Activated T-helper 17 cell treated with anti-CD3 and anti-CD28 coated beads, Interleukin-2, amount 50 U/mL, for 72 hours (primary cell): ENCODE measurements around the gene MAP2. TPM values are rescaled to one million over a fixed set of nuclear protein-coding genes. Genes with fewer than 3 reads are reported as not detected.

Source experiments
- ATAC-seq: fragments of 150-1000 bp; cut with Tn5 transposase; replicated peaks from 2 replicates; pipeline ENCODE4 v1.10.0; 2021; ENCODE audit warnings: mild to moderate bottlenecking, moderate library complexity
- H3K27ac Mint-ChIP-seq: one replicate; pipeline ENCODE4 v1.8.0; 2022; ENCODE audit warnings: mixed read lengths
- H3K27me3 Mint-ChIP-seq: one replicate; pipeline ENCODE4 v1.8.0; 2022; ENCODE audit warnings: mixed read lengths
- H3K36me3 Mint-ChIP-seq: one replicate; pipeline ENCODE4 v1.8.0; 2022; ENCODE audit warnings: low read depth, mild to moderate bottlenecking, mixed read lengths
- H3K4me1 Mint-ChIP-seq: one replicate; pipeline ENCODE4 v1.8.0; 2022; ENCODE audit warnings: mixed read lengths
- H3K4me3 Mint-ChIP-seq: one replicate; pipeline ENCODE4 v1.8.0; 2022; ENCODE audit warnings: mild to moderate bottlenecking, mixed read lengths
- H3K9me3 Mint-ChIP-seq: one replicate; pipeline ENCODE4 v1.8.0; 2022; ENCODE audit warnings: mixed read lengths
- total RNA-seq, 2 donors: library from RNA; stranded (reverse); gene quantifications; one replicate each; pipeline ENCODE4 v1.2.3, GENCODE V29; 2022

Gene MAP2
- total RNA-seq, 2 donors from 2014 or later: 0.24 to 0.26 TPM

DNA sequence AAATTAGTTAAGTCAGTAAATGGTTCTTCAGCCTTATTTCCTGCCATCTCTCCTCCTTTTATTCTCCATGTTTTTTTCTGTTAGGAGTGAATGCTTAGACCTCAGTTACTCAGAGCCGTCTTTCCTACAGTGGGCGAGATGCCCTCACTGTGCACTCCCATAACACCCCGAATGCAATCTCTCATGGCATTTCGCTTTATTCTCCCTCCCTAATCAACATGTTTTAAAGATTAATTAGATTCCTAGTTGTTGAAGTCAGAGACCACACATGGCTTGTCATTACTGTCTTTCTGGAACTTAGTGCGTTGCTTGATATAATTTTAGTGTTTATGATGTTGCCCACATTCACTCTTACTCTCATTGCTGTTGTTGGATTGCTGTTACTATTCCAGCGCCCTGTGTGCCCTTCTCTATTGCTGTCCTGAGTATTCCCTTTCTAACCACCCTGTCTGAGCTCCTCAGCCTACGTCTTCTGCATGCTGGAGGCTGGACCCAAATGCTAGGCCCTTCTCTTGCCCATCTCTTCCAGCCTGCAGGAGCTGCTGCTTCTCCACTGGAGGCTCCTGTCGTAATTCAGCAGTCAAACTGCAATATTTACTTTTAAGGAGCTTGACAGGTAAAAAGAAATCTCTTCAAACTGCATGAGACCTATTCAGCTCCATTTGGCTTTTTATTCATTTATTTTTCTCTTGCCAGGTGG lies 99.3 kb downstream of the MAP2 start:
- no peak for ATAC-seq
- Mint-ChIP-seq H3K36me3 (no peaks in the 10 kb centered on the region), H3K4me1 (no peaks in the 10 kb centered on the region), H3K27me3 (no peaks in the 10 kb centered on the region), H3K4me3 (no peak overlapping the region), H3K27ac (no peak overlapping the region), H3K9me3 (no peaks in the 10 kb centered on the region)

DNA sequence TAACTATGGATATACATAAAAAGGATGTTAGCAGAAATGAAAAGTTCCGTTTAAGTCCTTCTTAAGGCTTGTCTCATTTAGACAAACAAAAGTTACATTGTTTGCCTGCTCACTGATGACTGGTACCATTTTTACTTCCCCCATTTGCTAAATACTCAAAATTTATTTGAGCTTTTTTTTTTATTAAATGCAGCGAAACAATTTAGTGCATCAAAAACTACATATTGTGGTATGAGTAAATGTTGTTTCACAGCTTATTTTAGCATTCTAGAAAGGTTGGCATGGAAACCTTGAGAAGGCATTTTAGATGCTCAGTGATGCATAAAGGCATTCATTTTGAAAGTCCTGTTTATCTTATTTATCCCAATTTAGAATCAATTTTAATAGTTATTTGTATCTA lies 100.0 kb downstream of the MAP2 start:
- H3K36me3 Mint-ChIP-seq: no peaks in the 10 kb centered on the region
- H3K4me3 Mint-ChIP-seq: no peak overlapping the region
- no peaks in the 10 kb centered on the region for H3K9me3 Mint-ChIP-seq
- H3K27me3 Mint-ChIP-seq: no peaks in the 10 kb centered on the region
- H3K4me1 Mint-ChIP-seq: no peaks in the 10 kb centered on the region
- H3K27ac Mint-ChIP-seq: no peak overlapping the region
- ATAC-seq: no peak

DNA sequence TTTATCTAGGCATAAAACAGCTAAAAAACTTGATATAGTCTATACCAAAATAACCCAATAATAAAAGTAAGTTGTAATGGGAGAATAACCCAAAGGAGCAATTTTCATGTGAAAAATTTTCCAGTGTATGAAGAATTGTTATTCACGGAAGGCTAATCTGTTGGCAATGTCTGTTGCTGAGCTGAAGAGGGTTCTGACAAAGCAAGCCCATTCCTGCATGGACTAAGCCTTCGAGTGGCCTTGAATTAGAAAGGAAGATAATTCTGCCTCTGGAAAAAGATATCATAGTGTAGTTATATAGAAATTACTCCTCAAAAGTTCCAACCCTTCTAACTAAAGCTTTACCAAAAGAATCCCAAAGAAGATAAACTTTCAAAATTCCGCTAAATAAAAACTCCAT lies 101.5 kb downstream of the MAP2 start:
- Mint-ChIP-seq H3K4me1 (no peaks in the 10 kb centered on the region), H3K9me3 (no peaks in the 10 kb centered on the region), H3K36me3 (no peaks in the 10 kb centered on the region), H3K4me3 (no peak overlapping the region), H3K27ac (no peak overlapping the region), H3K27me3 (no peaks in the 10 kb centered on the region)
- no peak for ATAC-seq

DNA sequence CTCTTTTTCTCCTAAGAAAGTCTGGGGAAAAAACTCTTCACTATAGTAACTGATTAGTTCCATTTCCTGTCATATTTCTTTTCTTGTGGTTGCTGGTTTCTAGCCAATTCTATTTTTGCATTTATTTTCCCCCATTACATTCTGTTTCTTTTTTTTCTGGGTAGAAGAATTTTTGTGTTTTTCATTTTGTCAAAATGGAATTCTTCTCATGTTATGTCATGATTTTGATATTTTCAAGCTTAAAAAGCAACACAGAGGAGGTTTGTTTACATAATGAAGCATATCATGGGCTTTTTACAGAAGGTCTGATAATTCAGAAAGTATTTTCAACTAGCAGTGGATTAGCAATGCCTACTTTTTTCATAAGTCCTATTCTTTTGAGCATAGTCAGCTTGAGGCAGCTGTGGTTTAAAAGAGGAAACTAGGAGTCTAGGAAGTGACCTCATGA lies 102.0 kb downstream of the MAP2 start:
- no peaks in the 10 kb centered on the region for H3K27me3 Mint-ChIP-seq
- H3K27ac Mint-ChIP-seq: no peak overlapping the region
- H3K4me3 Mint-ChIP-seq: no peak overlapping the region
- no peaks in the 10 kb centered on the region for H3K36me3 Mint-ChIP-seq
- no peaks in the 10 kb centered on the region for H3K4me1 Mint-ChIP-seq
- H3K9me3 Mint-ChIP-seq: no peaks in the 10 kb centered on the region
- ATAC-seq: no peak

DNA sequence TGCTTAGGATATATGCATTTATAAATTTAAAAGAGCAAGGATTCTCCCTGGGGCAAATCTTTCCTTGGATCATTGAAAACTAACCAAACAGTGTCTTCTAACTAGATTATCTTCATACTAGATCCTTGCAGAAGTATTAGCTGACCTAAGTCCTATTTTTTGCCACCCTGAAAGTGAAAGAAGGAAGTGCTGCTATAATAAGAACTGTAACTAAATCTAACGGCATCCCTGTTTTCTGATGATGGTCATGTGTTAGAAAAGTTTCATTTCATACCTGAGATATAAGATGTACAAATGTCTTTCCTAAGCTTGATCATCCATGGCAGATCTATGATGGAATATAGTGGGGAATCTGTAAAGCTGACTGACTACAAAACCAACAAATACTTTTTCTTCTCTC lies 102.7 kb downstream of the MAP2 start:
- H3K9me3 Mint-ChIP-seq: no peaks in the 10 kb centered on the region
- no peaks in the 10 kb centered on the region for H3K36me3 Mint-ChIP-seq
- no peak overlapping the region for H3K27ac Mint-ChIP-seq
- no peaks in the 10 kb centered on the region for H3K27me3 Mint-ChIP-seq
- no peak overlapping the region for H3K4me3 Mint-ChIP-seq
- no peak for ATAC-seq
- no peaks in the 10 kb centered on the region for H3K4me1 Mint-ChIP-seq

DNA sequence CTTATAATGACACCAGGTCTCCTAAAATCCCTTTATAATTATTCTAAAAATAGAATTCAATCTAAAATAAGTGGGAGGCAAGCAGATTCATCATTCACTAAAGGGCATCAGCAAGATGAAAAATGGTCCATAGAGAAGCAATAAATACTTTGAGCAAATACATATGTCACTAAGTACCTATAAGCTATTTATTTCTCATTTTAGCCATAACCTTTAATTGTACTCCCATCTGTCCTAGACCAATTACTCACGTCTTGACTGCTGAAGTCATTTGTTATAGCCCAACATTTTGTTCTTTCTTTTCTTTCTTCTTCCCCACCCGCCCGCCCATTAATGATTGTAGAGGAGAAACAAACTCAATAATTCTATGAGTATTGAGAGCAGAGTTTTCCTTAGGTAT lies 105.7 kb downstream of the MAP2 start:
- no peak for ATAC-seq
- Mint-ChIP-seq H3K27me3 (no peaks in the 10 kb centered on the region), H3K4me1 (no peaks in the 10 kb centered on the region), H3K4me3 (no peak overlapping the region), H3K36me3 (no peaks in the 10 kb centered on the region), H3K9me3 (no peaks in the 10 kb centered on the region), H3K27ac (no peak overlapping the region)

DNA sequence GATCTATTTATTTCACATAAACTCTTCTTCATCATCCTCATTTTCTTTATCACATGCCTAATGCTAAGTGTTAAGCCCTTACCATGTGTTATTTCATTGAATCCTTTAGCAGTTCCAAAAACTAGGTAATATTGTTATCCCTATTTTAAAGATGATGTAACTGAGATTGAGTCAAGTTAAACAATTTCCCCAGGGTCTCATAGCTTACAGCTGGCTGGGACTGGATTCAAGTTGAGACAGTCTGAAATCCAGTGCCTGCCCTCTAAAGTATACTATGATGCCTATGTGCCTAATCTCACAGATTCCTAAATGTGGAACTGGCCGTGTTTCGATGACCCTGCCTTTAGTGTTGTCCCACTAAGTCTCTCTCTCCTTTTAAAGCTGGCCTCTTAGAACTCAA lies 108.5 kb downstream of the MAP2 start:
- H3K9me3 Mint-ChIP-seq: no peaks in the 10 kb centered on the region
- H3K36me3 Mint-ChIP-seq: no peaks in the 10 kb centered on the region
- no peaks in the 10 kb centered on the region for H3K27me3 Mint-ChIP-seq
- H3K4me1 Mint-ChIP-seq: no peaks in the 10 kb centered on the region
- no peak overlapping the region for H3K4me3 Mint-ChIP-seq
- no peak overlapping the region for H3K27ac Mint-ChIP-seq
- no peak for ATAC-seq

DNA sequence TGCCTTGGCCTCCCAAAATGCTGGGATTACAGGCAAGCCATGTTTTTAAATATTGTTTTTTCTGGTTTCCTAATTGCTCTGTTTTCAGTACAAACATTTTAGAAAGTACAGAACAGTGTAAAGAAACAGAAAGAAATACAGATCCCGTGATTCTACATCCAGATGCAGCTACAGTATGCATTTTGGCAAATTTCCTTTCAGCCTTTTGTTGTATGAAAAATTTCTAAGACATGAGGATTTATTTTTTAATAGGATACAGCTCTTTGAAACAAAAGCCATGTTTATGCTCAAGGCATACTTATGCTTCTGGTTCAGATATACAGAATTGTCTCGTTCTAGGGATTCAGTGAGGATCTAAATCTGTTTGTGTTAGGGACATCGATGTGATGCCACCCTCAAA lies 109.5 kb downstream of the MAP2 start:
- Mint-ChIP-seq H3K4me3 (no peak overlapping the region), H3K27me3 (no peaks in the 10 kb centered on the region), H3K36me3 (no peaks in the 10 kb centered on the region), H3K9me3 (no peaks in the 10 kb centered on the region), H3K4me1 (no peaks in the 10 kb centered on the region), H3K27ac (no peak overlapping the region)
- ATAC-seq: no peak

DNA sequence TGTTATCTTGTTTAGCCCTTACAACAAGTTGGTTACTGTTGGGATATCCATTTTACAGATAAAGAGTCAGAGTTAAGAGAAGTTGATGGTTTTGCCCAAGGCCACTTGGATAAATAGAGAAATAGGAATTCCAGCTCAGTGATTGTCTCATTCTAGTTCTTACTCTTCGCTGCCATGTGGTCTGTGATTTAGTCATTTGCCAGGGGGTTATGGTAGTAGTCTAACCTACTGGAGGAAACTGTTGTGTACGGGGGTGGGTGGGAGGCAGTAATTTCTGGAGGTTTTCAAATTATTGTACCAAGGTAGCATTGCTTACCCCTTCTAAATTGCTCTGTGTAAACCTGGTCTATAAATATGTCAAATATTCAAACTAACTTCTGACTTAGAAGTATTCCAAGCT lies 110.4 kb downstream of the MAP2 start:
- no peaks in the 10 kb centered on the region for H3K4me1 Mint-ChIP-seq

DNA sequence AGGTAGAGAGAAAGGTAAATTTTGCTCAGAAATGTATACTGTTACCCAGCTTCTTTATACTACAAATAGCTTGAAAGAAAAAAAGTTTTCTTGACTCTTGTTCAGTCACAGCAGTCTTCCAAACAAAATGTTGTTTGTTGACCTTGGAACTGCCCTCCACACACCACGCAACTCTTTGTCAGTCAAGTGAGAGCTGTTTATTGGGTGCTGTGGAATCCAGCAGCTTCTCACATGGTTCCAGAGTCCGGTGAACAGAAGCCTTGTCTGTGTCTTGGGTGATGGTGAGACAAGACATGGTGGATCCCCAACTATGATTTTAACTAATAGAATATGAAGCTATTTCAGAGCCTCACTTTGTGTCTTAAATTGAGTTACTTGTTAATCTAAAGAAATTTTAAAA lies 112.5 kb downstream of the MAP2 start:
- H3K9me3 Mint-ChIP-seq: no peaks in the 10 kb centered on the region

More for the DNA sequence above, 110.4 kb downstream of the MAP2 start:
- Mint-ChIP-seq H3K27me3 (no peaks in the 10 kb centered on the region), H3K4me3 (no peak overlapping the region), H3K36me3 (no peaks in the 10 kb centered on the region), H3K27ac (no peak overlapping the region), H3K9me3 (no peaks in the 10 kb centered on the region)
- no peak for ATAC-seq

DNA sequence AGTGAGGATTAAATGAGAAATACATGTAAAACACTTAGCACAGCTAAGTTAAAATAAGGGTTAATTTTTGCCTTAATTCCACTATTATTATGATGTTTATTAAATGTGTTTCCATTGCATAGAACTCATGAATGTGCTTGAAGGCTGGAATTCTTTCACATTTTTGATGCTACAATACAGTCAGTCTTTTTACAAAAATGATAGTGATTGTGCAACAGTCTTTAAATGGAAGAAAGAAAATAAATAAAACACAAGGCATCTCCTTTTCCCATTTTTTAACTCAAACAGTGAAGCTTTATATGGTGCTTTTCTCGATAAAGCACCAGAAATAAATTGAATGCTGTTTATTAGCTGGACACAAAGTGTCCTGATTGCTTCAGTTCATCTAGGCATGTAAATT lies 123.9 kb downstream of the MAP2 start:
- H3K36me3 Mint-ChIP-seq: no peaks in the 10 kb centered on the region
- no peak overlapping the region for H3K27ac Mint-ChIP-seq
- no peak overlapping the region for H3K4me3 Mint-ChIP-seq
- ATAC-seq: no peak
- H3K9me3 Mint-ChIP-seq: no peaks in the 10 kb centered on the region
- no peaks in the 10 kb centered on the region for H3K4me1 Mint-ChIP-seq
- no peaks in the 10 kb centered on the region for H3K27me3 Mint-ChIP-seq

More for the DNA sequence above, 112.5 kb downstream of the MAP2 start:
- no peak for ATAC-seq
- Mint-ChIP-seq H3K27me3 (no peaks in the 10 kb centered on the region), H3K27ac (no peak overlapping the region), H3K36me3 (no peaks in the 10 kb centered on the region), H3K4me3 (no peak overlapping the region), H3K4me1 (no peaks in the 10 kb centered on the region)

DNA sequence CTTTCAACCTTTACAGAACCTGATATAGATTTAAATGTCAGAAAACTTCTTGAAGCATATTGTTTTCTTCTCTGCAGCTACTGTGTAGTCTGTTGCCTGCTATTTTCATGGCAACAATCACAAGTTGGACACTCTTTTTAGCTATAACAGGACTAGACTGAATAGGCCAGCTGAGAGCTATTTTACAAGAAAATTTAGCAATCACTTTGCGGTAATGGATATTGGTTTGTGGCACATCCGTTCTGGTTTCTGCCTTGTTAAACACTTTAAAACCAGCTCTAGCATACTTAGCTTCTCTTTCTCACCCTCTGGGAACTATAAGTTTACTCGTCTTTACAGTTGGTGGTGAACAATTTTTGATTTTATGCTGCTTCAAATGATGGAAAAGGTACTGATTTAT lies 125.7 kb downstream of the MAP2 start:
- no peak for ATAC-seq
- Mint-ChIP-seq H3K4me3 (no peak overlapping the region), H3K36me3 (no peaks in the 10 kb centered on the region), H3K27ac (no peak overlapping the region), H3K4me1 (no peaks in the 10 kb centered on the region), H3K27me3 (no peaks in the 10 kb centered on the region), H3K9me3 (no peaks in the 10 kb centered on the region)

DNA sequence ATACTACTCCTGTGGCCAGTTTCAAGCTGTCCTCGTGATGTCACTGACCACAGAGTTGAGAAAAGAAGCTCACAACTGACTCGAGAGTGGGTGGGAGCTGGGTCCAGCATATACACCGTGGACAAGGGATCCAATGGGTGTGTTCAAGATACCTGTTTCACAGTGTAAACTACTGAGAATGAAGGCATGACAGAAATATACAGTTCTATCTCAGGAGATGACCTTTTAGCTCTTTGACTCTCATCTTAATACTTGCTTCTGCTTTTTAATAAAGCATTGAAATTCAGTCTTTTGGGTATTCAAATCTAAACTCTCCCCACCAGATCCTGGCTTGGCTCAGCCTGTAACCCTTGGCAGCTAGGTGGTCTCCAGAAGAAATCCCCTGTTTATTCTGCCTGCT lies 130.1 kb downstream of the MAP2 start:
- no peaks in the 10 kb centered on the region for H3K36me3 Mint-ChIP-seq
- H3K27ac Mint-ChIP-seq: no peak overlapping the region
- no peak for ATAC-seq
- H3K9me3 Mint-ChIP-seq: no peaks in the 10 kb centered on the region
- H3K4me3 Mint-ChIP-seq: no peak overlapping the region
- H3K4me1 Mint-ChIP-seq: no peaks in the 10 kb centered on the region
- H3K27me3 Mint-ChIP-seq: no peaks in the 10 kb centered on the region

DNA sequence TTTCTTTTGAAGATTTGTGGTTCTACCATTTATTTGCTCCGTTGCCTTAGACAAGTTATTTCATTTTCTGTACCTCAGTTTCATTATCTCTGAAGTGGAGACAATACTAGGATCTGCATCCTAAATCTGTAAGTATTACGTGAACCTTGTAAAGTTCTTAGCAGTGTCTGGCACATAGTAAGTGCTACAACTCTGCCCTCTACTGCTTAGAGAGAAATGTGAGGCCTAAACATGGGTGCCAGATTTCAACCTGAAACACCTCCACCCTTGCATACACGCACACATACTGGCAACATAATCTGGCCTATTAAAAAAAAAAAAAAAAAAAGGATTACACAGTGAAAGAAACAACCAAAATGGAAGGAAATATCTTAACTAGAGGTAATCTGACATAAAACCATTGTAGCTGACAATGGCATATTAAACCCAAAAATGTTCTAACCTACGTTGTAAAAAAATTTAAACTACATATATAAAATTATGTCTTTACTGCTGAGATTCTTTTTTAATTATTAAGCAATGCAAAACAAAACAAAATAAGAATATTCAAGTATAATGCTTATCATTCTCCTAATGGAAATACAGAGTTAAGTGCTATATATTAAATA lies 132.6 kb downstream of the MAP2 start:
- Mint-ChIP-seq H3K27ac (no peak overlapping the region), H3K9me3 (no peaks in the 10 kb centered on the region), H3K4me1 (no peaks in the 10 kb centered on the region), H3K36me3 (no peaks in the 10 kb centered on the region), H3K27me3 (no peaks in the 10 kb centered on the region), H3K4me3 (no peak overlapping the region)
- ATAC-seq: no peak

DNA sequence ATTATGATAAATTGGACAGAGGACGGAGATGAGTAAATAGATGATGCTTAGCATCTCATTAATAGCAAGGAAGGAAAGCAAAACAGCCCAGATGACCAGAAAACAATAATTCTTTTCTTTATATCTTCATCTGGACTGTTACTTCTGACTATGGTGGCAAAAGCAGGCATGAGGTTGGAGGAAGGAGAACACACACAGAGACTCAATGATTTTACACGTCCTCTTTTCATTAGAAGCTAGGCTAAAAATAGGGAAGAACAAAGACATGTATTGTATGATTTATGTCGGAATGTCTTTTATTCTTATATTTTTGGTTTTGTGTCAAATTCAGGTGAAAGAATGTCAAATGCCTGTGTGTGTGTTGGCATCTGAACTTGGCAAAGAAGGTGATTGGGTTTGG lies 137.1 kb downstream of the MAP2 start:
- no peaks in the 10 kb centered on the region for H3K9me3 Mint-ChIP-seq
- no peaks in the 10 kb centered on the region for H3K27me3 Mint-ChIP-seq
- no peaks in the 10 kb centered on the region for H3K4me1 Mint-ChIP-seq
- H3K4me3 Mint-ChIP-seq: no peak overlapping the region
- H3K36me3 Mint-ChIP-seq: no peaks in the 10 kb centered on the region
- no peak for ATAC-seq
- no peak overlapping the region for H3K27ac Mint-ChIP-seq
